ENCODE results near the gene VSIG8.

VSIG8 gene

DNA sequence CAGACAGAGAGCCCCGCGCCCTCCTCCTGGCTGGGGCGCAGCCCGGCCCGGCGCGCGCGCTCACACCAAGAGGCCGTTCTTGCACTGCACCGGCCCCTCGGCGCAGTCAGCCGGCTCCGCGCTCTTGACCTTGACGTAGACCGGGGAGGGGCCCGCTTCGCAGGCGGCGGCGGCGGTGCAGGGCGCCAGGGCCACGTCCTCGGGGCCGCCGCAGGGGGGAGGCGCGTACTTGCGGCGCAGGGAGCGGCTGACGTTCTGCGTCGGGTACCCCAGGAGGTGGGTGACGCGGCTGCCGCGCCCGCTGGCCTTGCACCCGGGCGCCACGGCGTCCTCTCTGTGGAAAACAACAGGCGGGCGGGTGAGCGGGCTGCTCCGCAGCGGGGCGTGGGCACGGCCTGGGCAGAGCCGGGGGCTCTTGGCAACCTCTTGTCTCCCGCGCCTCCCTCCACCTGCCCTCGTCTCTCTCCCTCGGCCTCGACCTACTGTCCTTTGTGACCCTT, 7.7 kb downstream of the VSIG8 start:
- DNase-seq = no peak

DNA sequence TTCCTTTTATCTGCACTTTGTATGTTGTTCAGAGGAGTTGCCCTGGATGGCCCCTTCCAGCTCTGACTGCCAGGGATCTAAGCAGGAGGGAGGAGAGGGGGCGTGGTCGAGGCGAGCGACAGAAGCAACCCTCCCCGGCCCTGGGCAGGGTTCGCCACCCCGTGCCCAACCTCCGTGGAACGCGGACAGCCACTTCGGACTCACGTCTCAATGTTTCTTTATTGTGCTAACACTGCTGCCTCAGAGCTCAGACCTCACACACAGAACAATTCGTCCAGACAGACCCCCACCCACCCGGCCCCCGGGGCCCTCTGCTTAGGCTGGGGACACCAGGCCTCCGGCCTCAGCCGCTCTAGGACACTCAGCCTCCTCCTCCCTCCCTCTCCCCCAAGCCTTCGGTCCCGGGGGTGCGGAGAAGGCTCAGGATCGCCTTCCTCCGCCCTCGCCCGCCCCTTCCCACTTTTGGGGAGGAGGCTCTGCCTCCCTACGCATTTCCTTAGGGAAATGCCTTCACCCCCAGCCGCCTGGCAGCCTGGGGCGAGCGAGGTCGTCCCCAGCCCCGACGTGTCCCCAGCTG, 8.3 kb downstream of the VSIG8 start:
- no peak for DNase-seq

DNA sequence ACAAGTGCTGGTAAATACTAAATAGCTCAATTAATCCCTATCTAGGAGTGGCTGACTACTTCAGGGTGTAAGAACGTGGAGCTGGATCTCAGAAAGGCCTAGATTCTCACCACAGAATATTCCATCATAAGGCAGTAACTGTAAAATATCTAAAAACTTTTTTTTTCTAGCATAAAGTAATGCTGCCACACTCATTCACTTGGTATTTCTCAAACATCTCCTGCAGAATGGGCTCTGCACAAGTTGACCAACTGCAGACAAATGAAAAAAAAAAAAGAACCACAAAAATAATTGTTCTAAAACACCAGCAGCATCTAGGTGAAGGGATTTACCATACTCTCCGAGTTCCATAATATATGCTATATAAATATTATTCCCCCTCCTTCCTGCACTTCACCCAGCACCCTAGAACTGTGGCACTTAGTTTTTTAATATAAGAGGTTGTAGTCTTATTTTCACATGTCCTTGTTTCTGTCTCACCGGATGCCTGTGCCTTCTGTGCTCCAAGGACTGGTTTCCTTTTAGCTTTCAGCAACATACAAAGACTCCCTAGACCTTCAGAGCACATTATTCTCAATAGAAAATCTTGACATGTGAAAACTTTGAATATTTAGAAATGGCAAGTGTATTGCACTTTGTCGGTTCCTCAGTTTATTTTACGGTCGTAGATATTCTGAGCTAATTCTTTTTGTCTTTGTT, 8.9 kb downstream of the VSIG8 start:
- no peak for DNase-seq

DNA sequence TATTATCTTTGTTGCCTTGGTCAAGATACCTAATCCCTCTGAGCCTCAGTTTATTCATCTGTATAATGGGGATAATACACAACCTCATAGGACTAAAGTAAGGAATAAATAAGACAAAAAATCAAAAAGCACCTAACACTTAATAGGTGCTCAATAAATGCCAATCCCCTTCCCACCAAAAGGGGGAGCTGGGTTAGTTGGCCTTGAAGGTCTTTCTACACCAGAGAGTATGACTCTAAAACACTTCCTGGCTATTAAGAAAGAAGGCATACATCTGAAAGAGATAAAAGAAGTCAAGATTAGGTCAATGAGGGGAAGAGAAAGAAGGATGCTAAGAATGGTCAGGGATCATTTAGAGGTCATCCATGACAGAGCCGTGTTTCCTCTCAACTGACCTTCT, 11.1 kb downstream of the VSIG8 start:
- DNase-seq = no peak

DNA sequence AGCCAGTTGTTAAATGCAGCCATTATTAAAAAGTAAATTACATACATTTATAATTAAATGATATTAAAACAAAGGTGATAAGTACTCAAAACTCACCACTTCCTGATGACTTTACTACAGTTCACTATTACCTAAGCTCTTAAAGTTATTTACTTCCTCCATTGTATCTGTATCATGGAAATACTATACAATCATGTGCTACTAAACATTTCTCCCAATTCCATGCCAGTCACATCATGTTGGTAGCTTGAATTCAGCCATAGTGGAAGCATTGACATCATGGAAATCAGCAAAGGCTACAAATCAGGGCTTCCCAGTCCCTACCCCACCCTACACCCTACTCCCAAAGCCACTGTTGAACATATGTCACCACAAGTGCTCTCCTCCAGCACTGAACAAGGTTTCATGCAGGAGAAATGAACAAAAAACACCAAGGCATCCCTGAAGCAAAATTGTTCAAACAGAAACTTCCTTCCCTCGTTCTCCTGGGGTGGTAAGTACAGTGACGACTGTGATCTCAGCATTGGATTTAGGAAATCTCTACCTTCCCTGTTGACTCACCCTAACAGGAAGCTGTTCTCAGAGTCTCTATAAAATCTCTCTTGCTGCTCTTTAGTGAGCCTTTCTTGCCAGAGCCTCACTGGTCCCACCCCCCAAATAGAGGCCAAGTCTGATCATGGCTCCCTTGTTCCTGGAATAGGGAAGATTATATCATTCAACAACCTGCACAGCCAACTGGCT, 12.7 kb downstream of the VSIG8 start:
- DNase-seq = no peak

DNA sequence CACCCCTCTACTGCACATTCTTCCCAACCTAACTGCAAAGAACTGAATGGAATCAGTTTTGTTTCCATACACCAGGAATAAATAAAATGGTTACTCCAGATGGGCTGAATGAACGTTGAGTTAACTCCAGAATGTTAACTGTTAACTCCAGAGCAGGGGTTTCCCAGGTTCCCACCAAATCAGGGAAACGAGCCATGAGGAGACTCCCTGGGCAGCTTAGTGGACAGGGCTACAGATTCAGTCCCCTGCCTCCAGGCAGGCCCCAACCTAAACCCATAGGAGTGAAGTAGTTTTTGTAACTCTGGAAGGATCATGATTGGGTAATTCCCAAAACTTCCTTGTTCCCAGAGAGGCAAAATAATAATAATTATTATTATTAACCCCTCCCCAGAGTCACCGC, 14.1 kb downstream of the VSIG8 start:
- no peak for DNase-seq

DNA sequence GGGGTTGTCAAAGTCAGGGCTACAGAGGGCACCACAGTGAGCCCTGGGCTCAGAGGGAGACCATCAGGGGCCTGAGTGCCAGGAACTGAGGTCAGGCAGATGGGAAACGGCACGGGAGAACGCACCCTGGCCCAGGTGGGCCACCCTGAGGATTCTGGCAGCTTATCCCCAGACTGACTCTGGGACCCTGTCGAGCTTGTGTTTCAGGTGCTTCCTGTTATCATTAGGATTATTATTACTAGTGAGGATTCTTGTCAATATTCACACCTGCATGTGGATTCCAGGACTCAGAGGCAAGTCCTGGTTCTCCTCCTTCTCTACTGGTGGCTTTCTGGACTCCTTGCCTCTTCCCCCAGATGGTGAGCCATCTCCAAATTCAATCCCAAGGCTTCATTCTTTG, 15.2 kb downstream of the VSIG8 start:
- DNase-seq = no peak

DNA sequence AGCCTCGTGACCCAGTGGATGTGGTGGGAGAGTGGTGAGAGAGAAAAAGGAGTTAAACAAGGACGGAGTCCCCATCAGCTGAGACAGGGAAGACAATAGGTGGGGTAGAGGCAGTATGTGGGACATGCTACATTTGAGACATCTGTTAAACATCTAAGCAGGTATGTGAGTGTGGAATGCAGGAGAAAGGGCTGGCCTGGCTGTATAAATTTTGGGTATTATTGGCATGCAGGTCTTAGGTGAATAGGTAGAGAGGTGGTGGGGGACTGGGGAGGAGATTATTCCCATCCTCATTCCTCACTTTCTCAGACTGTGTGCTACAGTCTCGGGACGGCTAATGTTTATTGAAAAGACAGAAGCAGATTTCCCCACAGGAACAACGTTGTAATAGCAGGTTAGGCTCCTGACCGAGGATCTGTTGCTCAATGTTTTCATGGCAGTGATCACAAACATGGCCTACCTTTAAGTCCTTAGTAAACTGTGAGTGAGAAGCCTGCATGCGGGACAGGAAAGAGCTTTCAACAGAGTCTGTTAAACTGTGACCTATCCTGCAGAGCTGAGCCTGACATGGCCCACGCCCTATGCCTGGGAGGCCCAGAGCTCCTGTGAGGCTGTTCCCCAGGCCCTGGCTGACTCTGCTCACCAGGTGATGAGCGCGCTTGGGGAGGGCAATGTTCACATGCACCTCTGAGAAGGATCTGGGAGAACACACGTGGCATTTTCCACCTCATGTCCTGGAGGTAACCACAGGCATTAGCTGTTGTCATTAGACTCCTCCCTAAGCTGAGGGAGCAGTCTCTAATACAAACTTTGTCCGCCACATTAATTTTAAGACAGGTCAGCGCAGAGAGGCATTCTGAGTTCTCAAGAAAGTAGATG, 16.5 kb downstream of the VSIG8 start:
- no peak for DNase-seq

DNA sequence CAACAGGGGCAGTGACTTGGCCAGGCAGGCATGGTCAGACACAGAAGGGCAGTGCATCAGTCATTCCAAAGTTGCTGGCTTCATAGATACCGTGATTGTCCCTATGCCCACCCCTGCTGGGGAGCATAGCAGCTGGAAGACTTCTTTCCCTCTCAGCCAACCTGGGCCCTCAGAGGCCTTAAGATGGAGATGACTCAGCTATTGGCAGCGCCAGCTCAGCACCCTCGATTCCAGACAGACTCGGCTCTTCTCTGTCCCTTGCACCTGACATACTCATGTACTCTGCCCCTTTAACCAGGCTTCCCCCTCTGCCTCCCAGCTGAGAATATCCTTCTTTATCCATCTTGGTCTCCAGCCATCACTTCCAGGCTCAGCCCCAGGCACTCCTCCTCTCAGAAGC, 19.0 kb downstream of the VSIG8 start:
- no peak for DNase-seq

DNA sequence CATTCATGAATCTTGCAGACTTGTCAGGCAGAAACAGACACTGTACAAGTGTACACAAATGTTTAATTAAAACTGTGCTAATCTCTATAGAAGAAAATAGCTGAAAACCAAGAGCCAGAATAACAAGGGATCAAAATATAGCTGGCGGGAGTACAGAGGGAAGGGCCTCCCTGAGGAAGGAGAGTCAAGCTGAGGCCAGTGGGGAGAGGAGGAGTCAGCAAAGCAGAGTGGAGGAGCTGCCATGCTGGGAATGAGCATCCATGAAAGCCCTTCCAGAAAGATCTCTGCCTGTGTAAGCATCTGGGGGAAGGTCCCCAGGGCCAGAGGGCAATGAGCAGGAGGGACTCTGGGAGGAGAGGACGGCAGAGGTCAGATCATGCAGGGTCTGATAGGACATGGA, 20.7 kb downstream of the VSIG8 start:
- DNase-seq = no peak

DNA sequence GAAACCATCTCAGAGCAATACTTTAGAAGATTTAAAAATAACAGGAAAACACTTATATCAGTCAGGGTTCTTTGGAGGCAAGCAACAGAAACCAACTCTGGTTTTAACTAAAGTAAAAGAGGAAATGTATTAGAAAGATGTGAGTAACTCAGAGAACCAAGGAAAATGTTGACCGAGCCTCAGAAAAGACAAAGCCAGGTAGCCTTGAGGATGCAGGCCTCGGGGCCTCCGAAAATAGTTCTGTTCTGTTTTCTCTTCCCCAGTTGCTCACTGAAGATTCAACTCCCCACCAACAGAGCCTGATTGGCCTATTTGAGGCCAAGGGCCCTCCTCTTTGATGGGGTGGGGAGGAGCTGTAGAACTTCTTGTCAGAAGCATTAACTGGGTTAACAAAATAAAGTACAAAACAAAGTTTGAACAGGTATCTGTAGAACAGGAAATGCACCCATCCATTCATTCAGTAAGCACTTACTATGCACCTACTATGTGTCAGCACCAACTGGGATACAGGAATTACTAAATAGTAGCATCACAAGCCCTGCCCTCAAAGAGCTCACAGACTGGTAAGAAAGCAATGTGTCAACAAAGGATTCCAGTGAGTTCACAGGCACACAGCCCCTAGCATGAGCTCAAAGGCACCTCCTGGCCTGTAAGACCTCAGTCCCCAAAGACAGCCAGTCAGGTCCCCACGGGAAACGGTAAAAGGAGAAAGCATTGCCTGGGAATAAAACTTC, 23.2 kb downstream of the VSIG8 start:
- DNase-seq = no peak

DNA sequence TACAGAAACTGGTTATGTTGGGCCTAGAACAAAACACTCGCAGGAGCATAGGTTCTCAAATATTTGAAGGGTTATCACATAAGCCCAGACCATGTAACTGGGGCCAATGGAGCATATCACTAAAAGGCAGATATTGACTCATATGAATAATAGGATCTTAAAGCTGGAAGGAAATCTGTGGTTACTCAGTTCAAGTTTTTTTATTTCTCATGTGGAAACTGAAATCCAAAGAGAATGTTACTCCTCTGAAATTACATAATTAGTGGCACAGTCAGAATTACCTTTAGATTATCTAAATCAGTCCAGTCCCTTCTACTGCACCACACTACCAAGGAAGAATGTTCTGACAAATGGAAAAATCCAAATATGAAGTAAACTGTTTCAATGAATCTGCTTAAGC, 23.7 kb downstream of the VSIG8 start:
- DNase-seq = no peak

DNA sequence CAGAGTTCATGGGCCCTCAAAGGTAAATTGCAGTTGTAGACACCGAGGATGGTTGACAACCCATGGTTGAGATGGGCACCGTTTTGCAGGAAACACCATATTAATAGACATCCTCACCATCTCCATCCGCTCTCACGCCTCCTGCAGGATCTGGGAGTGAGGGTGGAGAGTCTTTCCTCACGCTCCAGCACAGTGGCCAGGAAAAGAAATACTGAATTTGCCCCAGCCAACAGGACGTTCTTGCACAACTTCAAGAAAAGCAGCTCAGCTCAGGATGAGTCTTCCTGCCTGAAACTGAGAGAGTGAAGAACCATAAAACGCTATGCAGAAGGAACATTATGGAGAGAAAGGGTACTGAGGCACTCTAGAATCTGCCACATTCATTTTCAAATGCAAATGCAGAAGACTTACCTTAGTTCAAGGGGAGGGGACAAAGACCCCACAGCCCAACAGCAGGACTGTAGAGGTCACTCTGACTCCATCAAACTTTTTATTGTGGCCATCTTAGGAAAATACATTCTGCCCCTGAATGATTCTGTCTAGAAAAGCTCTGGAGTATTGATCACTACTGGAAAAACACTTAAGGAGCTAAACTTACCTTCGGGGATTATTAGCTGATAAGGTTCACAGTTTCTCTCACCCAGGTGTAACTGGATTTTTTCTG, 26.5 kb downstream of the VSIG8 start:
- DNase-seq = no peak

DNA sequence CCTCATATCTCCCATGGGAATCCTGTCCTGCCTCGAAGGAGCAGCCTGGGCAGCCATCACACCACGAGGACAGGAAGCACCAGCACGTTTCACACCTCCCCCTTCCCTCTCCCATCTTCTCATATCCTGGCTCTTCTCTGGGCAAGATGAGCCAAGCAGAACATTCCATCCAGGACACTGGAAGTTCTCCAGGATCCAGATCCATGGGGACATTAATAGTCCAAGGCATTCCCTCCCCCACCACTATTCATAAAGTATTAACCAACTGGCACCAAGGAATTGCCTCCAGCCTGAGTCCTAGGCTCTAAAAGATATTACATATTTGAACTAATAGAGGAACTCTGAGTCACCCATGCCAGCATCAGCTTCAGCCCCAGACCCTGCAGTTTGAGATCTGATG, 27.1 kb downstream of the VSIG8 start:
- DNase-seq = no peak

DNA sequence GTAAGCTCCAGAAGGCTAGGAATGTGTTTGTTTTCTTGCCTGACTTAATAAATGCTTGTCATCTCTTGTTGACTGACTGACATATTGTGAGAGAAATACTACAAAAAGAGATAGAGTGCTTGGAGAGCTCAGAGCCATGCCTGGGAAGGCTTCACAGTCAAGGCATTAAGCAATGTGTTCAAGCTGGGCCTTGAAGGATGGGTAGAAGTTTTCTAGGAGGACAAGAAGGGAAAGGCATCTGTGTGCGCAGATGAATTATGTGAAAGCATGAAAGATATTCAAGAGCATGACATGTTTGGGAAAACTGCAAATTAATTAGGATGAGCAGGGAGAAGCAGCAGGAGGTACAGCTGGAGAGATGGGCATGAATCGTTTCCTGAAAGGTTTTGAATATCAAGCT, 30.1 kb downstream of the VSIG8 start:
- DNase-seq = no peak

DNA sequence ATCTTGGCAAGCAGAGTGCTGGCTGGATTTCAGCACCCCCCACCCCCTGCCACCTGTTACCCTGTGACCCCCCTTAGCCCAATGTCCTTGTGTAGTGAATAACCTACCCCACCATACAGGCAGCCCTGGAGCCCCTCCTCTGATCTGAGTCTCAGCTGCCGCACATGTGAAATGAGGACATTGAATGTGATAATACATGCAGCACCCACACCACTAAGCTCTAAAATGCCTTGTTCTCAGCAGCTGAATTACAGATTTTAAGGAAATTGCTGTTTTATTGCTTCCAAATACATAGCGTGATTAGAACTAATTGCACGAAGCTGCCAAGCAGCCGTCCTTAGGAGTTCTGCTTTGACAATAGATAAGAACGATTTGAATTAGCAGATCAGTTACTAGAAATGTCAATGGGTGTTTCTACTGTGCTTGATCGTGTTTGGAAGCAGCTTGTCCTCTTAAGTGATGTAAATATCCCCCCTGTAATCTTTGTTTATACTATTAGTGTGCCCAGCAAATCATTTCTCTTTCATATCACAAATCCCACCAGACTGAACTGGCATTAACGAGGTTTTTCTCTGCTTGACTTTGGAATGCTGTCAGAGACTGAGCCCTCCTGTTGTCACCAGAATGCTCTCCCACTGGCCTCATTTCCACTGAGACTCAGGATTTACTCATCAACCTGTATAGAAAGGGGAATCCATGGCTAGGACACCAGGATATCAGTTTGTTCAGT, 30.9 kb downstream of the VSIG8 start:
- no peak for DNase-seq

DNA sequence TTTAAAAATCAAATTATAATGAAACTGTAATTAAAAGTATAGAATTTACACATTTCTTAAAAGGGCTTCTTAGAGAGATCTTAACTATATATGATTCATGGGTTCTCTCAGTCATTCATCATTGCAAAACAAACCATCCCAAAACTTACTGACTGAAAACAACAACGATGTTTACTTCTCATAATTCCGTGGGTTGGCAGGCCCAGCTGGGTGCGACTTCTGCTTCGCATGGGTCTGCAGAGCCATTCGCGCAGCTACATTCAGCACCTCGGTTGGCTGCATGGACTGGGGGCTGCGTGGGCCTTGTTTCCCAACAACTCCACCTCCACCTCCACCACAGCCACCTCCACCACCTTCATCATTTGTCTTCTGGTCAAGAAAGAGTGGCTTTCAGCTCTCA, 31.7 kb downstream of the VSIG8 start:
- no peak for DNase-seq

DNA sequence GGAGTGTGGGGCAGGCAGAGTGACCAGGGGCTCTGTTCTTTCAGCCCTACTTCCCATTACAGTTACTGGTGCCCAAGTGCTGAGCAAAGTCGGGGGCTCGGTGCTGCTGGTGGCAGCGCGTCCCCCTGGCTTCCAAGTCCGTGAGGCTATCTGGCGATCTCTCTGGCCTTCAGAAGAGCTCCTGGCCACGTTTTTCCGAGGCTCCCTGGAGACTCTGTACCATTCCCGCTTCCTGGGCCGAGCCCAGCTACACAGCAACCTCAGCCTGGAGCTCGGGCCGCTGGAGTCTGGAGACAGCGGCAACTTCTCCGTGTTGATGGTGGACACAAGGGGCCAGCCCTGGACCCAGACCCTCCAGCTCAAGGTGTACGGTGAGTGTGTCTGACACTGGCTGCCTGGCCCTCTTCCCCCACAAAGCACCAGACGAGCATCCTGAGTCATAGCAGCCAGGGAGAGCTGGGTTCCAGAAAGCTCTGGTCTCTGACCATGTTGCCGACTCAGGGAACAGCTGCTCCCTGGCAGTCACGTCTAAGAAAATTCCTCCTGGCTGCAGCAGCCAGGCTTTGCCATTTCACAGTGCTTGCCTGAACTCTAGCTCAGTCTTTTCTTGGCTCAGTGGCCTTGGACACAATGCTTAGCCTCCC, 32.5 kb downstream of the VSIG8 start:
- DNase-seq = no peak

DNA sequence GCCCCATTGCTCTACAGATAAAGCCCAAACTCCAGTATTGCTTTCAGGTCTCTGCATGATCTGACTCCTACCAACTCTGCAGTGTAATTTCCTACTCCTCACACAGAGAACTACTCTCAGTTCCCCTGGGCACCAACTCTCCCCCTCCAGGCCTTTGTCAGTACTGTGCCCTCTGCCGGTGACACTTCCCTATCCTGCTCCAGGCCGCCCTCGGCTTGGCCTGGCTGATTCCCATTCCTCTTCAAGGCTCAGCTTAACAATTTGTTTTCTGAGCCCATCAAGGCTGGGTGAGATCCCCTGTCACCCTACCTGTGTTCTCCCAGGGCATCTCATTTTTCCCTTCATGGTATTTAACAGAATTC, 33.2 kb downstream of the VSIG8 start:
- DNase-seq = no peak

DNA sequence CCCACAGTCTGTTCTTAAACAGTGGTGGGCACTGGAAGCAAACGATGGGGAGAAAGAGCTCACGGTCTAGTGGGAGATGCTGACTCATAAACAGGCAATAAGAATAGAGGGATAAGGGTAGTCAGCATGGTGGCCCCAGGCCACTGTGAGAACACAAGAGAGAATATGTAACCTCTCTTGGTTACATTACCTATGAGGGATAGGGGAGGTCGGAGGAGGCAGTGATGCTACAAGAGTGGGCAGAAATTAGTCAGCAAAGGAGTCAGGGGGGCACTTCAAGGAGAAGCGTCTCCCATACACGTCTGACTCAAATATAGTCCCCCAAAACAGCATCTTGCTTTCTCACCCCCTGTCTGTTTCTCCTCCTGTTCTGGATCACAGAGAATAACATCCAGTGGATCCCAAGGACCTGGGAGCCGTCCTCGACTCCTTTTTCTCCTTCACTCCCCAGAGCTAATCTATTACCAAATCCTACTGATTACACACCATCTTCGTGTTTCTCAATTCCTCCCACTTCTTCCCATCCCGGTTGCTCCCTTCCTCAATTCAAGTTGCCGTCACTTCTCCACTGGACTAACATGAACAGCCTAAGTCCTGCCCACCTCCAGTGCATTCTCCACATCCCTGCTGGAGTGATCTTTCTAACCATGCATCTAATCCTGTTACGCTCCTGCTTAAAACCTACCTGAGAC, 33.7 kb downstream of the VSIG8 start:
- no peak for DNase-seq

Data from cerebellar nuclear complex (tissue), 1 donor.